ENCODE data around the gene PEAR1.

PEAR1 gene

DNA sequence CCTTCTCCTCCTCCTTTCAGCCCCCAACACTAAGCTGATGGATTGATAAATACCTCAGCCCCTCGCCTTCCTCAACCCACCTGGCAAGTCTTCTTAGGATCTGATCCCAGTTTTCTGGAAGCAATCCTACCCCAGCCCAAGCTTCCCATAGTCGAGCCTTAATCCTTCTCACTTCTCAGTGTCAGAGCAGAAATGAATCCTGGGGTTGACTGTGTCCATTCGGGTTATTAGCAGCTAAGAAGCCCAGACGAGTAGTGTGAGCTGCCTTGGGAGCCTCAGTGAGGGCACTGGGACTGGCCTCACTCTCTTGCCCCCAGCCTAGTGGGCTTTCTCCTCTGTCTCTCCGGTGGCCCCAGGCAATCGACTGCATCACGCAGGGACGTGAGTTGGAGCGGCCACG lies 12.4 kb upstream of the PEAR1 start:
- no peak for FAIRE-seq

GRCh38 chr1:156881663-156882062 lies 11.9 kb upstream of the PEAR1 start:
- DNase-seq (ENCODE audit: insufficient read length, low spot score) (no peak), FAIRE-seq (no peak)

More for the DNA sequence above, 12.4 kb upstream of the PEAR1 start:
- DNase-seq (ENCODE audit: insufficient read length, low spot score): no peak

DNA sequence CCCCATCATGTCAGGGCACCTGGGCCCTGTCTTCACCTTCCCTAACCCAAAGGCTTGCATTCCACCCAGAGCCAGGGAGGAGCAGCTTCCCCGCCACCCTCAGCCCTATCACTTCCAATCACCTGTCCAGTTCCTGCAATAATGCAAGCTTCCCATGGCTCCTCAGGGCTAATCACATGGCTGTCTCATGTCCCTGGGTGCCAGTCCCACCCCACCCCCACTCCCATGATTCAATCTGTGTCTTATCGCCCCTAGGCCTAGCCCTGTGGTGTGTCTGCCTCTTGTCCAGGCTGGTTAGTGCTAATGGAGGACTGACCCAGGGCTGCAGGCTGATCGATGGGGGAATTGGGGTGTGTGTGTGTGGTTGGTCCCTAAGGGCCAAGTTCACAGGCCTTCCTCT lies 11.0 kb upstream of the PEAR1 start:
- DNase-seq (ENCODE audit: insufficient read length, low spot score) (no peak), FAIRE-seq (no peak)

DNA sequence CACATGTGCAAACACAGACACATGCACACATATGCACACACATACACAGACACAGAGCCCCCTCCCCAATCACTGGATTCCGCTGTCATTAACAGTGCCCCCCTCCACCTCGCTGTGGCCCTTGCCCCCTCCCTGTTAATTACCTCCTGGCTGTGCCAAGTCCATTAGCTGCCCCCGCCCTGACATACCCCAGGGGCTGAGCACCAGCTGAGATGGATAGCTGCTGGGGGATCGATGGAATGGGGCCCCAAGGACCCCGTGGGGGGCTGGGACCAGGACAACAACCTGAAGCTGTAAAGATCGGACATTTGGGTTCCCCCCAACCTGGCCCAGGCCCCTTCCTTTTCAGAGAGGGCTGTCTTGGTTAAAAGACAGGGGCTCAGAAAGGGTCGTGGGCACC lies 9.6 kb upstream of the PEAR1 start:
- FAIRE-seq (no peak), DNase-seq (ENCODE audit: insufficient read length, low spot score) (no peak)

DNA sequence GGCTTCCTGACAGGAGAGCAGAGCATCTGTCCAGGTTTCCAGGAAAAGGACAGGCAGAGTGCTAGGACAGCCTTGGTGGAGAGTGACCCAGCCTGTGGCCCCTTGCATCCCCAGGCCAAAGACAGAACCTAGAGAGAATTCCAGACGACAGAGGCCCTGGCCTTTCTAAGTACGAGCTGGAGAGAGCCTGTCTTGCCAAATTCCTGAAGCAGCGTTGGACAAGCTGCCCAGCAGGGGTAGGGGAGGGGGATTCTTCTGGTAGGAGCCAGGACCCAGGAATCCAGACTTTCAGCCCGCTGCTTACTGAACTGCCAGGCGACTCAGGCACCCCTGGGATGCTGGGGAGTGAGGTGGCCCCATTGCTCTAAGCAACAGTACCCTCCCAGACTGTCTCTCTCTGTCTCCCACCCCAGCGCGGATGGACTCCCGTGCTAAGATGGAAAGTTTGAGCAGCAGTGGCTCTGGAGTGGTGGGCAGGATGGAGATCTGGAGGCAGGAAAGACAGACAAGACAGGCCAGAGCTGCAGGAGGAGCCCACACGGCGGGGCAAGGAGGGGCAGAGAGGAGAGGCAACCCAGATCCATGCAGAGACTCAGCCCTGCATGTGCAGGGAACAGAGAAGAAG lies 8.8 kb upstream of the PEAR1 start:
- DNase-seq (ENCODE audit: insufficient read length, low spot score) (no peak), FAIRE-seq (no peak)

DNA sequence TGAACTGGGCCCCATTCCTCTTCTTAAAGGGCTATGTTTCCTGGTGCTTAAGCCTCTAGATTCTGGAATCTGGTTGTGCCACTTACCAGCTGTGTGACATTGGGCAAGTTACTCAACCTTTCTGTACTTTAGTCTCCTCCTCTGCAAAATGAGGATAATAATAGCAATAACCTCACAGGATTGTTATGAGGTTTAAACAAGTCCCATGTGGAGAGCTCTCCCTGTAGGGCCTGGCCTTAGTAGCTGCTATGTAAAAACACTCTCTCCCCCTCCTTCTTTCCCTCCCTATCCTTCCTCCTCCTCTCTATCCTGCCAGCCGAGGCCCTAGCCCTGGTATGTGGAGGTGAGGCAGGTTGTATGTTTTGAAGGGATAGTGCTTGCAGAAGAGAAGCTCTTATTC lies 8.2 kb upstream of the PEAR1 start:
- DNase-seq (ENCODE audit: insufficient read length, low spot score) (no peak), FAIRE-seq (no peak)

DNA sequence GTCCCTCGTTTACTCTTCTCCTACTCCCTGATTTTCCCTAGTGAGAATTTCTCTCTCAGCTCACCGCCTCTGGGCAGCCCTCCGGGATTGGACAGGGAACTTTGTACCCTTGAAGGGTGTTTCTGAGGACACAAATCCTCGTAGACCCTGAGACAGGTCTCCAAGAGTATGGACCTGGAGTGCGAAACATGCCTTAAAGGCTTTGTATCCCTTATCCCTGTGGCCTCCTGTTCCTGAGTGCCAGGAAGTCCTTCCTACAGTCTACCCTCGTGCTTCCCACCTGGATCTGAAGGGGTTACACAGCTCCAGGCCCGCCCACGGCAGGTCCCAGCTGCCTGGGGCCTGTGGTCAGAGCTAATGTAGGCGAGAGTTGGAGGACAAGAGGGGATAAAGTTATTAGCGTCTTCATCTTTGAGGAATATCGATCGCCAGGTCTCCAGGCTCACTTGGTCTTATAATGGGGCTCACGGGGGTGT lies 7.6 kb upstream of the PEAR1 start:
- no peak for FAIRE-seq
- DNase-seq (ENCODE audit: insufficient read length, low spot score): no peak

DNA sequence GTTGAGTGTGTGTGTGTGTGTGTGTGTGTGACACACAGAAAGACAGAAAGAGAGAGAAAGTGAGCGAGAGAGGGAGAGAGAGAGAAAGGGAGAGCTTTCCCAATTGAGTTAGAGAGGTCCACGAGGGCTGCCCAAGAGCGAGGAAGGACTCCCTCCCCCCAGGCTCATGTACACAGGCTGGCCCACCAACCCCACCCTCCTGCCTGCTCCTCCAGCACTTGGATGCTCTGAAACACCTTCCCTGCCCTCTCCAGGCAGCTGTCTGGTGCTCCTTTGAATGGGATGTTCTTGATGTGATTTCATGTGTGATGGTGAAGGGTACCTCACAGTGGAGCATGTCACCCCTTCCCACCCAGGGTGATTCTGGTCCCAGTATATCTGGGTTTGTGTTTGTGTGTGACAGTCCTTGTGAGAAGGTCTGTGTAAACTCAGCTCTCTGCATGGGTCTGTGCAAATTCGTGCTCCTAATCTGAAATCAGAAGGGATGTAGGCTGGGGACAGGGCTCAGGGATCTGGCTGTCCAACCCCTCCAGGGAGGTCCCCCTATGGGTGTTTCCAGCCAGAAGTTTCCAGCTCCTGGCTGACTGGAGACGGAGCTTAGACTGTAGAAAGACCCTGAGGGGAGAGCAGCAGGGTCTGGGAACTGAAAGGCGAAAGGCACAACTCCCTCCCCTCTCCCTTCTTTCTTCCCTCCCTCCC lies 6.8 kb upstream of the PEAR1 start:
- FAIRE-seq (no peak), DNase-seq (ENCODE audit: insufficient read length, low spot score) (no peak)

- no peak for FAIRE-seq
- DNase-seq (ENCODE audit: insufficient read length, low spot score): no peak
Measured at GRCh38 chr1:156887317-156887716, 6.2 kb upstream of the PEAR1 start.

- FAIRE-seq: no peak
- DNase-seq (ENCODE audit: insufficient read length, low spot score): no peak
Measured at GRCh38 chr1:156887734-156888133, 5.8 kb upstream of the PEAR1 start.

GRCh38 chr1:156889802-156890580 lies 3.5 kb upstream of the PEAR1 start:
- FAIRE-seq: peak; percentile 40

DNA sequence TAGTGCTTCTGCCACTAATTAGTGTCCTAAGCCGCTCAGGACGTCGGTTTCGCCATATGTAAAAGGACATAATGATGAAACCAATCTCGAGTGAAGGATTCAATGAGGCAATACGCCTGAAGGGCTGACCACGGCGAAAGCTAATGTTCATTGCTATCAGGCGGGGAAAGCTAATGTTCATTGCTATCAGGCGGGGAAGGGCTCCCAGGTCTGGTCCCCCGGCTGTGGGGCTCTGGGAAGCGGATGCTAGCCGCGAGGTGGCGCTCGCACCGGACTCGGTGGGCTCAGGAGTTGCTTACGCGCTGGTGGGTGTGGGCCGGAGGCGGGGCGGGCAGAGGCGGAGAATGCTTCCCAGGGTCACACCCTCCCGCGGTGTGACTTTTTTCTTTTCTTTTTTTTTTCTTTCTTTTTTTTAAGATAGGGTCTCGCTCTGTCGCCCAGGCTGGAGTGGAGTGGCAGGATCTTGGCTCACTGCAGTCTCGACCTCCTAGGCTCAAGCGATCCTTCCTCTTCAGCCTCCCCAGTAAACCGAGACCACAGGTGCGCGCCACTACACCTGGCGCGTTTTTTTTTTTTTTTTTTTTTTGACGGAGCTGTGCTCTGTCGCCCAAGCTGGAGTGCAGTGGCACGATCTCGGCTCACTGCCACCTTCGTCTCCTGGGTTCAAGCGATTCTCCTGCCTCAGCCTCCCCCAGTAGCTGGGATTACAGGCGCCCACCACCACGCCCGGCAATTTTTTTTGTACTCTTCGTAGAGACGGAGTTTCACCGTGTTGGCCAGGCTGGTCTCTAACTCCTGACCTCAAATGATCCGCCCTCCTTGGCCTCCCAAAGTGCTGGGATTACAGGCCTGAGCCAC lies 1.1 kb upstream of the PEAR1 start:
- FAIRE-seq (no peak), DNase-seq (ENCODE audit: insufficient read length, low spot score) (peak; percentile 81)

More at GRCh38 chr1:156889802-156890580, 3.5 kb upstream of the PEAR1 start:
- peak; percentile 74 for DNase-seq (ENCODE audit: insufficient read length, low spot score)

DNA sequence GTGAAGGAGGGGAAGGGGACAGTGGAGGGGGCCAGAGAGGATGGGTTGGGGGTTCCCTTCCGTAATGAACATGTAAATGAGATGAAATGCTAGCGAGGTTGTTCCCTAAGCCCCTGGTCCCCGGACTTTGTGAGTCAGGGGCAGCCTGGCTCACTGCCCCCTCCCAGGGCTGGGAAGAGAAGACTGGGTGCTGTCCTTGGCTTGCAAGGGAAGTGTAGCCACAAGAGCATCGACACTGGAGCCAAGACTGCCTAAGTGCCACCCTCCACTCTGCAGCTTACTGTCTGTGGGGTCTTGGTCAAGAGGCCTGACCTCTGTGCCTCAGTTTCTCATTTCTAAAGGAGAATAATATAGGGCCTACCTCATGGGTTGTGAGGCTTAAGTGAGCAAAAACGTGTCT lies 483 bp downstream of the PEAR1 start:
- no peak for FAIRE-seq

GRCh38 chr1:156894711-156895454 lies 1.4 kb downstream of the PEAR1 start:
- DNase-seq (ENCODE audit: insufficient read length, low spot score) (no peak), FAIRE-seq (no peak)

More for the DNA sequence above, 483 bp downstream of the PEAR1 start:
- no peak for DNase-seq (ENCODE audit: insufficient read length, low spot score)

GRCh38 chr1:156895455-156895812 lies 1.9 kb downstream of the PEAR1 start:
- DNase-seq (ENCODE audit: insufficient read length, low spot score) (no peak), FAIRE-seq (no peak)

DNA sequence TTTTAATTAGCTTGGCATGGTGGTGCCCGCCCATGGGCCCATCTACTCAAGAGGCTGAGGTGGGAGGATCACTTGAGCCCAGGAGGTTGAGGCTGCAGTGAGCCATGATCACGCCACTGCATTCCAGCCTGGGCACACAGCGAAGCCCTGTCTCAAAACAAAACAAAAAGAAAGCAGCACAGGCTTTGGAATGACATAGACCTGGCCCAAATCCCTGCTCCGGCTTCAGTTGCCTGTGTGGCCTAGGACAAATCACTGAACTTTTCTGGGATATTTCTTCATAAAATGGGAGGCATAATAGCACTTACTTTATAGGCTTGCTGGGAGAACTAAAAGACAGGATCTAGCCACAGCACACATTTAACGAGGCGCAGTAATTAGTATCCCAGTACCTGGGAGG lies 2.4 kb downstream of the PEAR1 start:
- DNase-seq (ENCODE audit: insufficient read length, low spot score) (no peak), FAIRE-seq (no peak)

GRCh38 chr1:156896490-156897033 lies 3.0 kb downstream of the PEAR1 start:
- DNase-seq (ENCODE audit: insufficient read length, low spot score): no peak
- no peak for FAIRE-seq

GRCh38 chr1:156897078-156897825 lies 3.7 kb downstream of the PEAR1 start:
- DNase-seq (ENCODE audit: insufficient read length, low spot score) (no peak), FAIRE-seq (no peak)

DNA sequence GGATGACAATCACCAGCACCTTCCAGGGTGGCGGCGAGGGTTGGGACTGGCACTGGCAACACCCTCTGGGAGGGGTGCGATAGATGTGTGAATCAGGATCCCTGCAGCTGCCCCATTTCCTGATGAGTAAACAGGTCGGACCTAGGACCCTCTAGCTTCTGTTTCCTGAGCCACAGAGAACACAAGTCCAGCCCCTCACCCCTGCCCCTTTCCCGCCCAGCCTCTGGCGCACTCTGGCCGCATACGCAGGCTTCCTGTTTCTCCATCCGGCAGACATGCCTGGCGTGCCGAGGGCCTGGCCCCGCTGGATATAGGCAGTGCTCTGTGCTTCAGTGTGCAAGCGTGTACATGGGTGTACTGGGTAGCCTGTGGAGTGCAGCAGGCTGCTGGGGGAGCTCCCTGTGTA lies 4.6 kb downstream of the PEAR1 start:
- no peak for FAIRE-seq
- no peak for DNase-seq (ENCODE audit: insufficient read length, low spot score)
